SK-N-SH treated with all-trans-retinoic acid at 6 μM for 48 hours (cell line): ENCODE data around the gene BTNL3.

Source experiments
- ATAC-seq: fragments of 200-7000 bp; cut with Tn5 transposase; 3 replicates; pipeline ENCODE4 v1.9.1; 2020; ENCODE audit warnings: mild to moderate bottlenecking, moderate library complexity
- BACH2 ChIP-seq: fragments of 250-450 bp; sonication (Bioruptor Pico); IDR thresholded peaks from 2 replicates; pipeline ENCODE4 v1.9.0; 2021; ENCODE audit warnings: mild to moderate bottlenecking, borderline replicate concordance
- CREB5 ChIP-seq: fragments of 250-450 bp; sonication (Bioruptor Pico); IDR thresholded peaks from 2 replicates; pipeline ENCODE4 v1.5.1; 2020; ENCODE audit warnings: low read depth, mild to moderate bottlenecking, moderate library complexity
- CSDC2 ChIP-seq: fragments of 250-450 bp; sonication (Bioruptor Pico); IDR thresholded peaks from 2 replicates; pipeline ENCODE4 v1.5.0; 2020; ENCODE audit warnings: mild to moderate bottlenecking, moderate library complexity
- ESRRG ChIP-seq: fragments of 250-450 bp; sonication (Bioruptor Pico); IDR thresholded peaks from 2 replicates; pipeline ENCODE4 v1.6.1; 2021; ENCODE audit warnings: mild to moderate bottlenecking
- GLIS3 ChIP-seq: fragments of 250-450 bp; sonication (Bioruptor Pico); IDR thresholded peaks from 2 replicates; pipeline ENCODE4 v1.5.0; 2020; ENCODE audit warnings: mild to moderate bottlenecking, moderate library complexity
- OSR1 ChIP-seq: fragments of 250-450 bp; sonication (Bioruptor Pico); IDR thresholded peaks from 2 replicates; pipeline ENCODE4 v1.8.0; 2022; ENCODE audit warnings: moderate library complexity, mild to moderate bottlenecking, inconsistent platforms
- POU6F1 ChIP-seq: fragments of 250-450 bp; sonication (Bioruptor Pico); IDR thresholded peaks from 2 replicates; pipeline ENCODE4 v1.8.0; 2021; ENCODE audit warnings: low read depth, mild to moderate bottlenecking, moderate library complexity, borderline replicate concordance
- PPARA ChIP-seq: fragments of 250-450 bp; sonication (Bioruptor Pico); IDR thresholded peaks from 2 replicates; pipeline ENCODE4 v1.5.0; 2020; ENCODE audit warnings: mild to moderate bottlenecking, borderline replicate concordance
- RARB ChIP-seq: fragments of 250-450 bp; sonication (Bioruptor Pico); IDR thresholded peaks from 2 replicates; pipeline ENCODE4 v1.8.0; 2021; ENCODE audit warnings: mild to moderate bottlenecking, moderate library complexity
- SNAI2 ChIP-seq: fragments of 250-450 bp; sonication (Bioruptor Pico); IDR thresholded peaks from 2 replicates; pipeline ENCODE4 v1.5.0; 2020; ENCODE audit warnings: mild to moderate bottlenecking, moderate library complexity
- TCF4 ChIP-seq: fragments of 250-450 bp; sonication (Bioruptor Pico); IDR thresholded peaks from 2 replicates; pipeline ENCODE4 v1.8.0; 2021; ENCODE audit warnings: mild to moderate bottlenecking, moderate library complexity, borderline replicate concordance
- TOX ChIP-seq: fragments of 250-450 bp; sonication (Bioruptor Pico); IDR thresholded peaks from 2 replicates; pipeline ENCODE4 v1.8.0; 2021; ENCODE audit warnings: mild to moderate bottlenecking, moderate library complexity, borderline replicate concordance
- ZC3H10 ChIP-seq: fragments of 250-450 bp; sonication (Bioruptor Pico); IDR thresholded peaks from 2 replicates; pipeline ENCODE4 v1.5.1; 2021; ENCODE audit warnings: mild to moderate bottlenecking, moderate library complexity
- ZFP3 ChIP-seq: fragments of 250-450 bp; sonication (Bioruptor Pico); IDR thresholded peaks from 2 replicates; pipeline ENCODE4 v1.5.0; 2020; ENCODE audit warnings: mild to moderate bottlenecking, moderate library complexity
- ZNF565 ChIP-seq: fragments of 450-650 bp; formaldehyde crosslinking; conservative IDR thresholded peaks from 2 replicates; pipeline ENCODE4 v1.5.0; 2020; ENCODE audit warnings: low read depth, mild to moderate bottlenecking, moderate library complexity
- ZNF8 ChIP-seq: fragments of 450-650 bp; formaldehyde crosslinking; IDR thresholded peaks from 2 replicates; pipeline ENCODE4 v1.5.0; 2020; ENCODE audit warnings: mild to moderate bottlenecking, moderate library complexity
- TF ChIP-seq, protein P1 (sequence below): fragments of 250-450 bp; sonication (Bioruptor Pico); IDR thresholded peaks from 2 replicates; pipeline ENCODE4 v1.5.0; 2020; ENCODE audit warnings: mild to moderate bottlenecking, moderate library complexity
- TF ChIP-seq, protein P2 (sequence below): fragments of 250-450 bp; sonication (Bioruptor Pico); IDR thresholded peaks from 2 replicates; pipeline ENCODE4 v1.5.1; 2021; ENCODE audit warnings: mild to moderate bottlenecking, moderate library complexity

BTNL3 gene

DNA sequence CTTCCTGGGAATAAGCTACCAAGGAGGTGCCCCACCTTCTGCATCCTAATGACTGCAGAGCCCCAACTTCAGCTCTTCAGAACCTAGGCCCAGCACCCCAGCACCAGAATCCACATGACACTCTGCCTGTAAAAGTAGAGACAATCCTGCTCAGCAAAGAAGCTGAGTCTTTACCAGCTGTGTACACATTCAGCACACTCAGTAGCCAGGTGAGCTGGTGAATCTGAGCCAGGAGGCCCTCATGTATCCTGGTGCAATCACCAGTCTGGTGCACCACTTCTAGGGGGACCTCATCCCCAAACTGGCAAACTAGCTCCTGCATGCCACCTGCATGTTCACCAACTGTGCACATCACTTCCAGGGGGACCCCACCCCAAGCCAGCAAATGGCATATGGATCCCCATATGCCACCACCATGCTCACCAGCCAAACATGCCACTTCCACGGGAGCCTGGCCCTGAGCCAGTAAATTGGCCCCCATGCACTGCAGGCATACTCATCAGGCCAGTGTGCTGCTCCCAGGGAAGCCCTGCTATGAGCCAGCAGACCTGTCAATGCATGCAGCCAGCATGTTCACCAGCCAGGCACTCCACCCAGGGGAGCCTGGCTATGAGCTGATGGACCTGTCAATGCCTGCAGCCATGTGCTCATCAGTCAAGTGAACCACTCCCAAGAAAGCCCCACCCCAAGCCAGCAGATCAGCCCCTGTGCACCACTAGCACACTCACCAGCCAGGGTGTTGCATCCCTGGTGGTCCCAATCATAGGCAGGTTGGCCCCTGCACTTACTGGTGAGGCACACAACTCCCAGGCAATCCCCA lies 35.8 kb downstream of the BTNL3 start:
- TF ChIP-seq ZC3H10 (CRISPR knock-in tag) (no peak), CSDC2 (CRISPR knock-in tag) (no peak), BACH2 (no peak), TCF4 (no peak), SNAI2 (CRISPR knock-in tag) (no peak), PPARA (CRISPR knock-in tag) (no peak), GLIS3 (CRISPR knock-in tag) (no peak)
- TF ChIP-seq, protein P1, sequence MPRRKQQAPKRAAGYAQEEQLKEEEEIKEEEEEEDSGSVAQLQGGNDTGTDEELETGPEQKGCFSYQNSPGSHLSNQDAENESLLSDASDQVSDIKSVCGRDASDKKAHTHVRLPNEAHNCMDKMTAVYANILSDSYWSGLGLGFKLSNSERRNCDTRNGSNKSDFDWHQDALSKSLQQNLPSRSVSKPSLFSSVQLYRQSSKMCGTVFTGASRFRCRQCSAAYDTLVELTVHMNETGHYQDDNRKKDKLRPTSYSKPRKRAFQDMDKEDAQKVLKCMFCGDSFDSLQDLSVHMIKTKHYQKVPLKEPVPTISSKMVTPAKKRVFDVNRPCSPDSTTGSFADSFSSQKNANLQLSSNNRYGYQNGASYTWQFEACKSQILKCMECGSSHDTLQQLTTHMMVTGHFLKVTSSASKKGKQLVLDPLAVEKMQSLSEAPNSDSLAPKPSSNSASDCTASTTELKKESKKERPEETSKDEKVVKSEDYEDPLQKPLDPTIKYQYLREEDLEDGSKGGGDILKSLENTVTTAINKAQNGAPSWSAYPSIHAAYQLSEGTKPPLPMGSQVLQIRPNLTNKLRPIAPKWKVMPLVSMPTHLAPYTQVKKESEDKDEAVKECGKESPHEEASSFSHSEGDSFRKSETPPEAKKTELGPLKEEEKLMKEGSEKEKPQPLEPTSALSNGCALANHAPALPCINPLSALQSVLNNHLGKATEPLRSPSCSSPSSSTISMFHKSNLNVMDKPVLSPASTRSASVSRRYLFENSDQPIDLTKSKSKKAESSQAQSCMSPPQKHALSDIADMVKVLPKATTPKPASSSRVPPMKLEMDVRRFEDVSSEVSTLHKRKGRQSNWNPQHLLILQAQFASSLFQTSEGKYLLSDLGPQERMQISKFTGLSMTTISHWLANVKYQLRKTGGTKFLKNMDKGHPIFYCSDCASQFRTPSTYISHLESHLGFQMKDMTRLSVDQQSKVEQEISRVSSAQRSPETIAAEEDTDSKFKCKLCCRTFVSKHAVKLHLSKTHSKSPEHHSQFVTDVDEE = no peak
- TF ChIP-seq, protein P2, sequence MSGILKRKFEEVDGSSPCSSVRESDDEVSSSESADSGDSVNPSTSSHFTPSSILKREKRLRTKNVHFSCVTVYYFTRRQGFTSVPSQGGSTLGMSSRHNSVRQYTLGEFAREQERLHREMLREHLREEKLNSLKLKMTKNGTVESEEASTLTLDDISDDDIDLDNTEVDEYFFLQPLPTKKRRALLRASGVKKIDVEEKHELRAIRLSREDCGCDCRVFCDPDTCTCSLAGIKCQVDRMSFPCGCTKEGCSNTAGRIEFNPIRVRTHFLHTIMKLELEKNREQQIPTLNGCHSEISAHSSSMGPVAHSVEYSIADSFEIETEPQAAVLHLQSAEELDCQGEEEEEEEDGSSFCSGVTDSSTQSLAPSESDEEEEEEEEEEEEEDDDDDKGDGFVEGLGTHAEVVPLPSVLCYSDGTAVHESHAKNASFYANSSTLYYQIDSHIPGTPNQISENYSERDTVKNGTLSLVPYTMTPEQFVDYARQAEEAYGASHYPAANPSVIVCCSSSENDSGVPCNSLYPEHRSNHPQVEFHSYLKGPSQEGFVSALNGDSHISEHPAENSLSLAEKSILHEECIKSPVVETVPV (CRISPR knock-in tag) = no peak
- ATAC-seq = no peak

DNA sequence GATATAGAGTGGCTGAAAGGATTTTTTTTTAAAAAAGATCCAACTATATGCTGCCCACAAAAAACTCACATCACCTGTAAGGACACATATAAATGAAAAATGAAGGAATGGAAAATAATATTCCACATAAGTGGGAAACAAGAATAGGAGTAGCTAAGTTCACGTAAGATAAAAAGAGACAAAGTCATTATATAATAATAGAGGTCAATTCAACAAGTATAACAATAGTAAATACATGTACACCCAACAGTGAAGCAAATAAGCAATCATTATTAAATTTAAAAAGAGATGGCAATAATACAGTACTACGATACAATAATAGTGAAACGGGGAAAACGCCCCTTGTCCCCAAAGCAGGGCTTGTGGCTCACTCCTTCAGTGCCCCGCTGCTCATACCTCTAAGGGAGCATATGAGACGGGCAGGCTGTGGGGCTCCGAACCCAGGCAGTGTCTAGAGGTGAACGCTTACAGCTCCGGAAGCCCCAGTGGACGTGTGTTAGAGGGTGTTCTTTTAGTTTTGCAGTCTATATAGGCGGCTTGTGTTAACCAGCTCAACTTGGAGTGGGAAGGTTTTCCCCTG lies 38.9 kb downstream of the BTNL3 start:
- ATAC-seq = no peak
- TF ChIP-seq POU6F1 (CRISPR knock-in tag) = no peak
- no peak for TF ChIP-seq ESRRG (CRISPR knock-in tag)
- no peak for TF ChIP-seq PPARA (CRISPR knock-in tag)
- no peak for TF ChIP-seq ZNF565 (CRISPR knock-in tag)
- TF ChIP-seq RARB = no peak
- TF ChIP-seq ZFP3 = no peak
- no peak for TF ChIP-seq OSR1 (CRISPR knock-in tag)

DNA sequence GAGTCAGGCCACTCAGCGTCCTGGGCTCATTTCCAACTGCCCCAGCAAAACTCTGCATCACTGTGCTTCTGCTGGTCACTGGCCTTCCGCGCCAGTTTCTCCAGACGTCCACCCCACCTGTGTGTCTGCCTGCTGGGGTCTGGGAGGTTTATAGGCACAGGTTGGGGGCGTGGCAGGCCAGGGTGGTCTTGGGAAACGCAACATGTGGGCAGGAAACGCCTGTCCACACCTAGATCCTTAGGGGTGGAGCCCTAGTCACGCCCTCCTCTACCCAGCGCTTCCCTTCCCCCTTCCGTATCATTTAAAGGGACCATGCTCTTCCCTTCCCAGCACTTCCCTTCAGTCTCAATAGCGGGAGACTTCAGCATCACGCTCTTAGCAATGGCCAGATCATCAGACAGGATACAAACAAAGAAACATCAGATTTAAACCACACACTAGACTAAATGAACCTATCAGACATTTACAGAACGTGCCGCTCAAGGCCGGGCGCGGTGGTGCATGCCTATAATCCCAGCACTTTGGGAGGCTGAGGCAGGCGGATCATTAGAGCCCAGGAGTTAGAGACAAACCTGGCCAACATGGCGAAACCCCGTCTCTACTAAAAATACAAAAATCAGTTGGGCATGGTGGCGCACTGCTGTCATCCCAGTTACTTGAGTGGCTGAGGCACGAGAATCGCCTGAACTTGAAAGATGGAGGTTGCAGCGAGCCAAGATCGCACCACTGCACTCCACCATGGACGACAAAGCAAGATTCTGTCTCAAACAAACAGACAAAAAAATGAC lies 39.6 kb downstream of the BTNL3 start:
- no peak for ATAC-seq
- TF ChIP-seq PPARA (CRISPR knock-in tag) = no peak
- TF ChIP-seq ZNF8 (CRISPR knock-in tag) = no peak
- TF ChIP-seq, protein P2 (CRISPR knock-in tag) = no peak
- no peak for TF ChIP-seq BACH2
- TF ChIP-seq ZC3H10 (CRISPR knock-in tag) = no peak
- no peak for TF ChIP-seq CREB5 (CRISPR knock-in tag)
- no peak for TF ChIP-seq SNAI2 (CRISPR knock-in tag)
- no peak for TF ChIP-seq ESRRG (CRISPR knock-in tag)
- no peak for TF ChIP-seq TOX (CRISPR knock-in tag)
- TF ChIP-seq CSDC2 (CRISPR knock-in tag) = no peak
- TF ChIP-seq GLIS3 (CRISPR knock-in tag) = no peak
- TF ChIP-seq, protein P1 = no peak
- TF ChIP-seq TCF4 = no peak
